Omental fat pad (tissue), 4 donors: ENCODE results near the gene PODXL. TPM values are rescaled to one million over a fixed set of nuclear protein-coding genes. Genes with fewer than 3 reads are reported as not detected.

Experiments
- ATAC-seq: fragments of 150-250 bp; one replicate; pipeline ENCODE4 v1.9.1; 2016; ENCODE audit warnings: mild to moderate bottlenecking, moderate library complexity; ENCODE audit not compliant: low FRiP score
- DNase-seq: peaks from one replicate; pipeline ENCODE4 v3.0.0-alpha.2; 2019; ENCODE audit warnings: low spot score
- CTCF ChIP-seq, 3 donors: fragments of 450-650 bp; IDR thresholded peaks; one replicate each; pipeline ENCODE4 v1.5.1; 2016 to 2017; ENCODE audit warnings: antibody characterized with exemption in 3 of 3, mild to moderate bottlenecking in 3 of 3, moderate library complexity in 2 of 3
- total RNA-seq, 4 donors: library from RNA; depleted of rRNA; stranded (reverse); fragments of >200 nt; gene quantifications; one replicate each; pipeline ENCODE4 v1.1.0, GENCODE V29; 2016

The PODXL gene
- total RNA-seq, 4 donors from 2014 or later, result 40.0 to 102 (median 71.6) TPM

- TF ChIP-seq CTCF (IDR thresholded peaks at IDR 0.05), result peak in 1 of 3 donors; percentile 65
- peak; percentile 76 for DNase-seq
- ATAC-seq, result peak; percentile 88
Measured at GRCh38 chr7:131513245-131514061, 43.0 kb downstream of the PODXL start.

GRCh38 chr7:131511774-131512535, 44.5 kb downstream of the PODXL start:
- no peak for TF ChIP-seq CTCF (IDR thresholded peaks at IDR 0.05)
- DNase-seq, result no peak
- ATAC-seq, result peak; percentile 30

GRCh38 chr7:131511071-131511470, 45.4 kb downstream of the PODXL start:
- no peak for TF ChIP-seq CTCF (IDR thresholded peaks at IDR 0.05)
- ATAC-seq (no peak), DNase-seq (no peak)

- DNase-seq (no peak), ATAC-seq (no peak)
- no peak for TF ChIP-seq CTCF (IDR thresholded peaks at IDR 0.05)
Measured at GRCh38 chr7:131509781-131510180, 46.6 kb downstream of the PODXL start.

- no peak for TF ChIP-seq CTCF (IDR thresholded peaks at IDR 0.05)
- DNase-seq, result no peak
- ATAC-seq, result no peak
Measured at GRCh38 chr7:131508754-131509486, 47.5 kb downstream of the PODXL start.

- ATAC-seq (peak; percentile 72), DNase-seq (peak; percentile 87)
- TF ChIP-seq CTCF (IDR thresholded peaks at IDR 0.05), result peak in 1 of 3 donors; percentile 49
Measured at GRCh38 chr7:131507592-131508331, 48.7 kb downstream of the PODXL start.
